ENCODE measurements around the gene SLC9B1. TPM values are rescaled to one million over a fixed set of nuclear protein-coding genes. Genes with fewer than 3 reads are reported as not detected.
"Not testable (repeated sequence)": the region's sequence is repeated elsewhere in the genome, so short reads cannot be mapped to it uniquely, and the experiment has no call there.

The SLC9B1 gene
- total RNA-seq, 1 experiment from 2014 or later, result 0.77 TPM

GRCh38 chr4:102981005-102981404, 38.5 kb downstream of the SLC9B1 start:
- DNase-seq (ENCODE audit: unreplicated experiment), result no peak
- intact Hi-C loops (cut with micrococcal nuclease), result no loop called here
- Mint-ChIP-seq H3K9me3 (ENCODE audit: unreplicated experiment) (peaks cover 7% of the 10 kb centered on the region), H3K4me1 (ENCODE audit: insufficient read depth, unreplicated experiment) (no peaks in the 10 kb centered on the region), H3K4me3 (ENCODE audit: unreplicated experiment) (no peak overlapping the region), H3K36me3 (ENCODE audit: insufficient read depth, unreplicated experiment) (no peaks in the 10 kb centered on the region), H3K27me3 (ENCODE audit: insufficient read depth, unreplicated experiment) (no peaks in the 10 kb centered on the region), H3K27ac (ENCODE audit: low read depth, unreplicated experiment) (no peak overlapping the region)
- ChIA-PET CTCF (interaction anchor here (0.5 kb wide), 1 partner anchor 15 kb away, joined by 4 read pairs; no protein-coding TSS in a partner anchor), POLR2A (no interaction called here)
- TF ChIP-seq, protein P1, sequence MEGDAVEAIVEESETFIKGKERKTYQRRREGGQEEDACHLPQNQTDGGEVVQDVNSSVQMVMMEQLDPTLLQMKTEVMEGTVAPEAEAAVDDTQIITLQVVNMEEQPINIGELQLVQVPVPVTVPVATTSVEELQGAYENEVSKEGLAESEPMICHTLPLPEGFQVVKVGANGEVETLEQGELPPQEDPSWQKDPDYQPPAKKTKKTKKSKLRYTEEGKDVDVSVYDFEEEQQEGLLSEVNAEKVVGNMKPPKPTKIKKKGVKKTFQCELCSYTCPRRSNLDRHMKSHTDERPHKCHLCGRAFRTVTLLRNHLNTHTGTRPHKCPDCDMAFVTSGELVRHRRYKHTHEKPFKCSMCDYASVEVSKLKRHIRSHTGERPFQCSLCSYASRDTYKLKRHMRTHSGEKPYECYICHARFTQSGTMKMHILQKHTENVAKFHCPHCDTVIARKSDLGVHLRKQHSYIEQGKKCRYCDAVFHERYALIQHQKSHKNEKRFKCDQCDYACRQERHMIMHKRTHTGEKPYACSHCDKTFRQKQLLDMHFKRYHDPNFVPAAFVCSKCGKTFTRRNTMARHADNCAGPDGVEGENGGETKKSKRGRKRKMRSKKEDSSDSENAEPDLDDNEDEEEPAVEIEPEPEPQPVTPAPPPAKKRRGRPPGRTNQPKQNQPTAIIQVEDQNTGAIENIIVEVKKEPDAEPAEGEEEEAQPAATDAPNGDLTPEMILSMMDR (IDR thresholded peaks at IDR 0.05; ENCODE audit: unreplicated experiment), result no peak
- BruUV-seq (replicated peaks), result no TSS peak

GRCh38 chr4:102961813-102962212, 57.7 kb downstream of the SLC9B1 start:
- DNase-seq (ENCODE audit: unreplicated experiment); H3K27me3 Mint-ChIP-seq (ENCODE audit: insufficient read depth, unreplicated experiment); POLR2A ChIA-PET; intact Hi-C loops (cut with micrococcal nuclease); H3K9me3 Mint-ChIP-seq (ENCODE audit: unreplicated experiment); H3K4me3 Mint-ChIP-seq (ENCODE audit: unreplicated experiment); H3K36me3 Mint-ChIP-seq (ENCODE audit: insufficient read depth, unreplicated experiment); CTCF ChIA-PET; H3K4me1 Mint-ChIP-seq (ENCODE audit: insufficient read depth, unreplicated experiment); H3K27ac Mint-ChIP-seq (ENCODE audit: low read depth, unreplicated experiment); BruUV-seq (replicated peaks): not testable (repeated sequence)

GRCh38 chr4:102959496-102959895, 60.0 kb downstream of the SLC9B1 start:
- Mint-ChIP-seq H3K4me1 (ENCODE audit: insufficient read depth, unreplicated experiment) (no peaks in the 10 kb centered on the region), H3K27me3 (ENCODE audit: insufficient read depth, unreplicated experiment) (no peaks in the 10 kb centered on the region), H3K36me3 (ENCODE audit: insufficient read depth, unreplicated experiment) (no peaks in the 10 kb centered on the region), H3K27ac (ENCODE audit: low read depth, unreplicated experiment) (no peak overlapping the region), H3K9me3 (ENCODE audit: unreplicated experiment) (no peaks in the 10 kb centered on the region), H3K4me3 (ENCODE audit: unreplicated experiment) (no peak overlapping the region)
- no peak for DNase-seq (ENCODE audit: unreplicated experiment)
- no TSS peak for BruUV-seq (replicated peaks)
- TF ChIP-seq, protein P1 (IDR thresholded peaks at IDR 0.05; ENCODE audit: unreplicated experiment), result no peak
- ChIA-PET CTCF (no interaction called here), POLR2A (interaction anchor here (0.6 kb wide), 1 partner anchor 218 kb away, joined by 5 read pairs; no protein-coding TSS in a partner anchor)
- intact Hi-C loops (cut with micrococcal nuclease), result no loop called here

DNA sequence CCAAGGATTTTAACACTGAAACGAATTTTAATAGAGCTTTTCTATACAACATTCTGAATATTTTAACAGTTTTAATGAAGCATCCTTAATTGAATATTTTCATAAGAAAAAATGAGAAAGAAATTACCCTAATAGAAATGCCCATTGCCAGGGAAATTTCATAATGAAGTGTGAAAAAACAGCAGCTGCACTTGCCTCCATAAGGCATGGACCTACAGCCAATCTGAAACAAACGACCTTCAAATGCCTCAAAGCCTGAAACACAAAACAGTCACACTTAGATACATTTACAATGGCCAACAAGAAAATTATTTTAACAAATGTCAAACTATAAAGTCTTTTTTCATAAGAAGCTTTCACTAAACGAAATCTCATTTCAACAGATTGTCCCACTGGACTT, 74.4 kb downstream of the SLC9B1 start:
- ChIA-PET POLR2A (no interaction called here), CTCF (interaction anchor here (0.6 to 1.0 kb wide), 2 partner anchors 36 to 324 kb away, joined by 3 read pairs; no protein-coding TSS in a partner anchor)
- no peaks in the 10 kb centered on the region for H3K36me3 Mint-ChIP-seq (ENCODE audit: insufficient read depth, unreplicated experiment)
- H3K4me3 Mint-ChIP-seq (ENCODE audit: unreplicated experiment), result no peak overlapping the region
- H3K27ac Mint-ChIP-seq (ENCODE audit: low read depth, unreplicated experiment), result no peak overlapping the region
- intact Hi-C loops (cut with micrococcal nuclease), result no loop called here
- H3K4me1 Mint-ChIP-seq (ENCODE audit: insufficient read depth, unreplicated experiment), result no peaks in the 10 kb centered on the region
- TF ChIP-seq, protein P1 (IDR thresholded peaks at IDR 0.05; ENCODE audit: unreplicated experiment), result no peak
- no TSS peak for BruUV-seq (replicated peaks)
- DNase-seq (ENCODE audit: unreplicated experiment), result no peak
- peaks cover 7% of the 10 kb centered on the region for H3K9me3 Mint-ChIP-seq (ENCODE audit: unreplicated experiment)
- peaks cover 45% of the 10 kb centered on the region for H3K27me3 Mint-ChIP-seq (ENCODE audit: insufficient read depth, unreplicated experiment)

DNA sequence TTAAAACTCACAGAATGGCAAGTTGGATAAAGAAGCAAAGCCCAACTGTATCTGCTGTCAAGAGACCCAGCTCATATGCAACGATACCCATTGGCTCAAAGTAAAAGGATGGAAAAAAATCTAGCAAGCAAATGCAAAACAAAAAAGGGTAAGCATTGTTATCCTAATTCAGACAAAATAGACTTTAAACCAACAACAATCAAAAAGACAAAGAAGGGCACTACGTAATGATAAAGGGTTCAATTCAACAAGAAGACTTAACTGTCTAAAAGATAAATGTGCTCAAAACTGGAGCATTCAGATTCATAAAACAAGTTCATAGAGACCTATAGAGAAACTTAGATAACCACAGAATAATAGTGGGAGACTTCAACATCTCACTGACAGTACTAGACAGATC, 81.4 kb downstream of the SLC9B1 start:
- DNase-seq (ENCODE audit: unreplicated experiment); H3K9me3 Mint-ChIP-seq (ENCODE audit: unreplicated experiment); intact Hi-C loops (cut with micrococcal nuclease); H3K27ac Mint-ChIP-seq (ENCODE audit: low read depth, unreplicated experiment); H3K36me3 Mint-ChIP-seq (ENCODE audit: insufficient read depth, unreplicated experiment); BruUV-seq (replicated peaks); CTCF ChIA-PET; H3K4me3 Mint-ChIP-seq (ENCODE audit: unreplicated experiment); POLR2A ChIA-PET; H3K4me1 Mint-ChIP-seq (ENCODE audit: insufficient read depth, unreplicated experiment): not testable (repeated sequence)
- H3K27me3 Mint-ChIP-seq (ENCODE audit: insufficient read depth, unreplicated experiment), result peaks cover 56% of the 10 kb centered on the region
